LNCaP clone FGC (cell line): ENCODE measurements around the gene FOXK2.
"Not testable (repeated sequence)": the region's sequence is repeated elsewhere in the genome, so short reads cannot be mapped to it uniquely, and the experiment has no call there.

ENCODE experiments used
- DNase-seq: peaks from one replicate; pipeline ENCODE4 v3.0.0-alpha.2; 2011; ENCODE audit warnings: low read depth
- H3K4me3 ChIP-seq: 2 replicates; pipeline ENCODE4 v1.5.1; 2011; ENCODE audit warnings: mild to moderate bottlenecking, low read depth, low read length, control low read depth
- TF ChIP-seq, protein P1 (sequence below): IDR thresholded peaks from 2 replicates; pipeline ENCODE4 v1.5.1; 2012; ENCODE audit warnings: mild to moderate bottlenecking; ENCODE audit not compliant: control insufficient read depth, insufficient read depth; ENCODE audit errors: extremely low read depth

FOXK2 gene

DNA sequence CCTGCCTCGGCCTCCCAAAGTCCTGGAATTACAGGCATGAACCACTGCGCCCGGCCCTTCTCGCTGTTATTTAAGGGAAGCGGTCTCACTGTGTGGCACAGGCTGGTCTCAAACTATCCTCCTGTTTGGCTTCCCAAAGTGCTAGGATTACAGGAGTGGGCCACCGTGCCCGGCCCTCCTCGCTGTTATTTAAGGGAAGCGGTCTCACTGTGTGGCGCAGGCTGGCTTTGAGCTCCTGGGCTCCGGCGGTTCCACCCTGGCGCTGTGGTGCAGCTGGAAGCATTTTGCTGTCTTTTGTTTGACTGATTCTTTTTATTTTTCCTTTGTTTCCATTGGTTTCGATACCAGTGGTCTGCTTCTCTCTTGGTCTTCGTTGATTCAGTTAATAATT, 40.7 kb downstream of the FOXK2 start:
- H3K4me3 ChIP-seq, result no peak overlapping the region
- DNase-seq, result no peak
- TF ChIP-seq, protein P1, sequence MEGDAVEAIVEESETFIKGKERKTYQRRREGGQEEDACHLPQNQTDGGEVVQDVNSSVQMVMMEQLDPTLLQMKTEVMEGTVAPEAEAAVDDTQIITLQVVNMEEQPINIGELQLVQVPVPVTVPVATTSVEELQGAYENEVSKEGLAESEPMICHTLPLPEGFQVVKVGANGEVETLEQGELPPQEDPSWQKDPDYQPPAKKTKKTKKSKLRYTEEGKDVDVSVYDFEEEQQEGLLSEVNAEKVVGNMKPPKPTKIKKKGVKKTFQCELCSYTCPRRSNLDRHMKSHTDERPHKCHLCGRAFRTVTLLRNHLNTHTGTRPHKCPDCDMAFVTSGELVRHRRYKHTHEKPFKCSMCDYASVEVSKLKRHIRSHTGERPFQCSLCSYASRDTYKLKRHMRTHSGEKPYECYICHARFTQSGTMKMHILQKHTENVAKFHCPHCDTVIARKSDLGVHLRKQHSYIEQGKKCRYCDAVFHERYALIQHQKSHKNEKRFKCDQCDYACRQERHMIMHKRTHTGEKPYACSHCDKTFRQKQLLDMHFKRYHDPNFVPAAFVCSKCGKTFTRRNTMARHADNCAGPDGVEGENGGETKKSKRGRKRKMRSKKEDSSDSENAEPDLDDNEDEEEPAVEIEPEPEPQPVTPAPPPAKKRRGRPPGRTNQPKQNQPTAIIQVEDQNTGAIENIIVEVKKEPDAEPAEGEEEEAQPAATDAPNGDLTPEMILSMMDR, result no peak

DNA sequence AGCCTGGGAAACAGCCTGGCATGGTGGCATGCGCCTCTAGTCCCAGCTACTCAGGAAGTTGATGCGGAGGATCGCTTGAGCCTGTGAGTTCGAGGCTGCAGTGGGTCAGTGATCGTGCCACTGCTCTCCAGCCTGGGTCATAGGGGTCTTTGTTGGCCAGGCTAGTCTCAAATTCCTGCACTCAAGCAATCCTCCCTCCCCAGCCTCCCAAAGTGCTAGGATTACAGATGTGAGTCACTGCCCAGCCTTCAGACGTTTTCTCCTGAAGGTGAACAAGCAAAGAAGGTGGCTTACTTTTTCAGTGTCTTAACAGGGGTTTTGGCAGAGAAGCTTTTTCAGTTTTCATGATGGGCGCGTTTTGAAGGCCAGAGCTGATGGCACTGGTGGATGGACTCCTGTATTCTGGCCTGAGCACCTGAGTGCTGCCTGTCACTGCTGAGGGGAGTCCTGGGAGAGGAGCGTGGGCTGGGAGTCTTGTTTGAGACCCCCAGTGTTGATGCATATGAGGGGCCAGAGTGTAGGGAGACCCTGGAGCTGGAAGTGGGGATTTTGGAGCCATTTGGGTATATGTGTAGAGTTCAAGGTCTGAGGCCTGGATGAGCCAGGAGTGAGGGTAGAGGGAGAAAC, 41.4 kb downstream of the FOXK2 start:
- H3K4me3 ChIP-seq, result no peak overlapping the region
- TF ChIP-seq, protein P1, result no peak
- DNase-seq, result no peak

DNA sequence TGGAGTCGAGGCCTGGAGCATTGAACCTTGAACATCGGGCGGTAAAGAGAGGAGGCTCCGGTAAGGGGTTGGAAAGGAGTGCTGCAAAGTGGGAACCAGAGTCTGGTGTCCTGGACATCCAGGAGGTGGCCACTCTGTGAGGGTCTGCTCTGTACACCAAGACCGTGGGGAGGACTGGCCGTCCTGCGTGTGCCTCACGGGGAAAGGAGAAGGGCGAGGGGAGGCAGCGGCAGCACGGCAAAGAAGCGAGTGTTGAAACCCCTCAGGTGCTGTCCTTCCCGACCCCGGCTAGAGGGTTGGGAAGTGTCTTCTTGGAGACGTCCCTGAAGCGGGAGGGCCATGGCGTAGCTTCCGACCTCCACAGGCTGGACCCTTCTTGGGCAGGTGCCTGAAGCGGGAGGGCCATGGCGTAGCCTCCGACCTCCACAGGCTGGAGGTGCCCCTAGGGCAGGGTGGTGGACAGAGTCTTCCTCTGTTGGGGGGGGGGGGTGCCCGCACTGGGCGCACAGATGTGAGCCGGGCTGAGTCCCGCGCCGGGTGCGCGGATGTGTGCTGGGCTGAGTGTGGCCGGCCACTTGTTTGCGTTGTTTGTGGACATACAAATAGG, 42.0 kb downstream of the FOXK2 start:
- no peak for DNase-seq
- TF ChIP-seq, protein P1, result no peak
- no peak overlapping the region for H3K4me3 ChIP-seq

DNA sequence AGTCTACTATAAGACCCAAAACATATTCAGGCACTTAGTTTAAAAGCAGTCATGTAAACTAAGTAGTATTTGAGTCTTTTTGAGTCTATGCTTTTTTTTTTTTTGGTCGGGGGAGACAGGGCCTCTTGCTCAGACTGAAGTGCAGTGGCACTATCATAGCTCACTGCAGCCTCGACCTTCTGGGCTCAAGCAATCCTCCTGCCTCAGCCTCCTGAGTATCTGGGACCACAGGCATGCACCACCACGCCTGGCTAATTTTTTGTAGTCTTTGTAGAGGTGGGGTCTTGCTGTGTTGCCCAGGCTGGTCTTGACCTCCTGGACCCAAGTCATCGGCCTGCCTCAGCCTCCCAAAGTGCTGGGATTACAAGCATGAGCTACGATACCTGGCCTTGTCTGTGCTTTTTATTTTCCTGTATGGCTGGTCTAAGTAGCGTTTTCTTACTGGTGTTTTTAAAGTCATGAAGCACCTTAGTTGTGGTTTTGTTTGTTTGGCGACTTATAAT, 43.2 kb downstream of the FOXK2 start:
- DNase-seq, result not testable (repeated sequence)

DNA sequence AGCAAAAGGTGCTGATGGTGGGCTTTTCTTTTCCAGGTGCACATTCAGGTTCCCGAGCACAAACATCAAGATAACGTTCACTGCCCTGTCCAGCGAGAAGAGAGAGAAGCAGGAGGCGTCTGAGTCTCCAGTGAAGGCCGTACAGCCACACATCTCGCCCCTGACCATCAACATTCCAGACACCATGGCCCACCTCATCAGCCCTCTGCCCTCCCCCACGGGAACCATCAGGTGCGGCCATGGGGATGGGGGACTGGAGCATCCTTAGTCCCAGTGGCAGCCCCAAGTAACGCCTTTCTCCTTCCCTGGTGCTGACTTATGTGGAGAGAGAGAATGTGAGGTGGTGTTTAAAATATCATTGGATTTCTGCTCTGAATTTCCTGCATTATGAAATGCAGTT, 43.8 kb downstream of the FOXK2 start:
- no peak overlapping the region for H3K4me3 ChIP-seq
- no peak for DNase-seq
- TF ChIP-seq, protein P1, result no peak

More for the DNA sequence above, 43.2 kb downstream of the FOXK2 start:
- H3K4me3 ChIP-seq, result not testable (repeated sequence)

DNA sequence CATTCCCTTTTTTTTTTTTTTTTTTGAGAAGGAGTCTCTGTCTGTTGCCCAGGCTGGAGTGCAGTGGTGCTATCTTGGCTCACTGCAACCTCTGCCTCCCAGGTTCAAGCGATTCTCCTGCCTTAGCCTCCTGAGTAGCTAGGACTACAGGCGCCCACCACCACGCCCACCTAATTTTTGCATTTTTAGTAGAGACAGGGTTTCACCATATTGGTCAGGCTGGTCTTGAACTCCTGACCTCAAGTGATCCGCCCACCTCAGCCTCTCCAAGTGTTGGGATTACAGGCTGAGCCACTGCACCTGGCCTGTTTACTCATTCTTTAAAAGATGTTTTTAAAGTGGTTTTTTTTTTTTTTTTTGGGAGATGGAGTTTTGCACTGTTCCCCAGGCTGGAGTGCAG, 44.2 kb downstream of the FOXK2 start:
- not testable (repeated sequence) for DNase-seq, H3K4me3 ChIP-seq

DNA sequence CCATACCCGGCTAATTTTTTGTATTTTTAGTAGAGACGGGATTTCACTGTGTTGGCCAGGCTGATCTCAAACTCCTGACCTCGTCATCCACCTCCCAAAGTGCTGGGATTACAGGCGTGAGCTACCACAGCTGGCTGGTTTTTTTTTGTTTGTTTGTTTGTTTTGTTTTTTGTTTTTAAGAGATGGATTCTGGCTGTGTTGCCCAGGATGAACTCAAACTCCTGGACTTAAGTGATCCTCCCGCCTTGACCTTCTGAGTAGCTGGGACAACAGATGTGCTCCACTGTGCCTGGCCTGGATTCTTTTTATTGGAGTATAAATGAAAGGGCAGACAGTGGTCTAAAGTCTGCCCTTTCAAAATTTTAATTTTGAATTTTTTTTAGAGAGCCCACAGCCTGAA, 44.7 kb downstream of the FOXK2 start:
- DNase-seq, result no peak
- no peak overlapping the region for H3K4me3 ChIP-seq
- TF ChIP-seq, protein P1, result no peak

DNA sequence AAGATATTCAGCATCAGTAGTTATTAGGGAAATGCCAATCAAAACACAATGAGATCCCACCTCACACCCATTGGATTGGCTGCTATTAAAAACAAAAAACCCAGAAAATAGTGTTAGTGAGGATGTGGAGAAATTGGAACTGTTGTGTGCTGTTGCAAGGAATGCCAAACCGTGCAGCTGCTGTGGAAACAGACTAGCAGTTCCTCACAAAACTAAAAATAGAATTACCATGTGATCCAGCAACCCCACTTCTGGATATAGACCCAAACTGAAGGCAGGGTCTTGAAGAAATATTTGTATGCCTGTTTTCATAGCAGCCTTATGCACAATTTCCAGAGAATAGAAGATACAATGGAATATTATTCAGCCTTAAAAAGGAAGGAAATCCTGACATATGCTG, 46.0 kb downstream of the FOXK2 start:
- DNase-seq, result no peak
- TF ChIP-seq, protein P1, result no peak
- no peak overlapping the region for H3K4me3 ChIP-seq
